GM19240 (cell line): ENCODE data around the gene PTPRT.

ENCODE experiments used
- DNase-seq: peaks from one replicate; pipeline ENCODE4 v3.0.0; 2011; ENCODE audit warnings: low spot score; ENCODE audit not compliant: insufficient read length

PTPRT gene

DNA sequence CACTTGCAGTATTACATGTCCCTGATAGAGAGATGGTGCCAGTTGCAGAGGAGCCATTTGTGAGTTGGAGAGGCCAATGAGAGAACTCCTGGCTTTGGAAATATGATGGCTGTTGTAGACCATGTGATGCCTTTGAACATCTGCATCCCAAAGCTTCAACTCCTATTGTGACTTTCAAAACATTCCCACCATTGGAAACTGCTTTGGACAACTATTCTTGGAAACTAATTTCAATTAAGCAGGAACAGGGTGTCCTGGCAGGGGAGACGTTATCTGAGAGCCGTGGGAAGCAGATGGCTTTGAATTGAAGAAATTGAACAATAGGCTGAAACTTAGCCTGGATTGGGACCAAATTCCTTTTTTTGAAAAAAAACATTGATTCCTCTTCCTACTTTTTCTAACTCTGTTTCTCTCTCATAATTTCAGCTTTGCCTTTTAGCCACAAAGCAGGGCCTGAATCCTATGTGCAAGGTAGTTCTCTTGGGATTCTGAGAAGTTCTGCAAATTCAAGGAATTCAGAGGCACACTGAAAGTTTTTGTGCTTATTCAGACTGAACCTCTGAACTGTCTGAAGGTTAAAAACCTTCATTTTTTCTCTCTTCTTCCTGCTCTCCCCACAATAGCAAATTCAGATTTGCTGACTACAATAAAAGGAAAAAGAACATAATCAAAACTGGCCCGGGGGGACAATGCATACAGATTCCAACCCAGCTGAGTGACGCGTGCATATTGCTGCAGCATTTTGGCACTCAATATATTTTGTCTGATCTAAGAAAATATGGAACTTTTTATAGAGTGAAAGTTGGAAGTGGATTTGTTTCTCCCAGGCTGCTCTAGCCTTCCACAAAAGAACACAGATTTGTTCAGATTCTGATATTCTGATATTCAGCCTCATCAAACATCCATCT lies 851.2 kb downstream of the PTPRT start:
- DNase-seq: no peak

DNA sequence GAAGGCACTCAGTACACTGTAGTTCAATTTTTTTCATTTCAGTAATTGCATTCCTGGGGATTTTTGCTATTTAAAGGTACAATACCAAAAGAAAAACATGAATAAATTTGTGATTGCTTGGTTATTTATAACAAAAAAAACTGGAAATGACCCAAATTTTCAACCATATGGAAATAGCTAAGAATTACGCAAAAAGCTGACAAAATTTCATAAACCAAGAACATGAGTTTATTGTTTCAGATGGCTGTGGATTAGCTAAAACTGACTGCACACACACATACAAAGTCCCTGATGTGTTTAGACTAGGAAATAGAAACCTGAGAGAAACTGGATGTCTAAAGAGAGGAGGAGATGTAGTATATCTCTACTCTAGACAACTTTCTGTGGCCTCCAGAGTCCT lies 853.1 kb downstream of the PTPRT start:
- DNase-seq: no peak

DNA sequence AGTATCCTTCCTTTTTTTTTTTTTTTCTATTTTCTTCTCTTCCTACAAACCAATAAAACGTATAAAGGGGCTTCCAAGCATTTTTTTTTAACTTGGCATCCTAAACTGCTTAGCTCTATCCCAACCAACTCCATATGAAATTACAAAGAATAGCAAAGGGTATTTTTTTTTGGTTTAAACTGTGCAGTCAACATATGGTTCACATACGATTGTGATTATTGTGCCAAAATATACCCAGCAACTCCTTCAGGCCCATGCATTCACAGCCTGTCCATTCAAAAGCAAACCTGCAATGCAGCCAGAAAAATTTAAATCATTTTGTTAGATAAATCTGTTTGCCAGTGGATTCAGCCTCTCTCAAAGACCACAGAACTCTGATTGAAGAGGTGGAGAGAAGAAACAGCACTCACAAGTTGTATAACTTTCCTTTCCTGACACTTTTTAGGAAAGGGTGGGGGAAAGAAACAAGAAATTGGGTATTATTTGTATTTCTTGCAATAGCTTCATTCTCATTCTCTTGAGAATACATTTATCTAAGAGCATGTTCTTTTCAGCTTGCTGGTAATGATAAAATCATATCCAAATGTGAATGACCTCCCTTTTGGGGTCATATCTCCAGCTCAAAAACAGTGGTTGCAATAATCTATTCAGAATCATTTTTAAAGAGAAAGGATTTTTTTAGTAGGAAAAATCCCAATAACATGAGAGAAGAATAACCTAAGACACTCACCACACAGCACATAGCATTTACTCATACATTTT lies 870.3 kb downstream of the PTPRT start:
- DNase-seq: no peak

DNA sequence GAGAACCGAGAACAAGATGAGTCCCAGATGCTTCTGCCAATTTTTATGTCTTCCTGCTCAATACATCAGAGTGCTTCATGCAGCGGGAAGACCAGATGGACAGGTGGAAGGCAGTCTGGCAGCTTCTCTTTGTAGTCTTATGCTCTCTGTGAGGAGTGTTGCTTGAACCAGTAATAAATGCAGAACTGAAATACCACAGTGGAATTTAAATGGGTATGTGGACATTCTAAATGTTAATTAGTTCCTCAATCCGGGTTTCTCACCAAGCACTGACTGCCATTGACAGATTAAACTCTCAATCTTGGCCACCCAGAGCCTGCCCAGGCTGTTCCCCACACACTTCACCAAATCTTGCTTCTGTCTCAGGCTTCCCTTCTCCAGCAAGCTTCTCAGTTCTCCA lies 876.0 kb downstream of the PTPRT start:
- no peak for DNase-seq

DNA sequence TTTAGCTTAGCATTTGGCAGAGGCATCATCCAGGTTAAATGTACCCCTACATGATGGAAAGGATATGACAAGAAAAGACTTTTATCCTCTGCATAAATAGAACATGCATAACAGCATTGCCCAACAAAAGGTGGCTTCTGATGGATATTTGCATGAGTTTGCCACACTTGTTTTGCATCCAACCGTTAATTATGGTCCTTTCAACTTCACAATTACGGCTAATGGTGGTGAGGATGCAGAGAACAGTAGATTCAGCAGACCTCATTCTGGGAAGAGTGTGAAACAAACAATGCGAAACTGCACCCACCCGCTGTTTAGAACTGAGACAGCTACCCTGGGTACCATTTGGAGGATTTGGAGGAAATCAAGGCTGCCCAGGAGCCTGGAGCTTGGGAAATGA lies 880.7 kb downstream of the PTPRT start:
- DNase-seq: no peak

DNA sequence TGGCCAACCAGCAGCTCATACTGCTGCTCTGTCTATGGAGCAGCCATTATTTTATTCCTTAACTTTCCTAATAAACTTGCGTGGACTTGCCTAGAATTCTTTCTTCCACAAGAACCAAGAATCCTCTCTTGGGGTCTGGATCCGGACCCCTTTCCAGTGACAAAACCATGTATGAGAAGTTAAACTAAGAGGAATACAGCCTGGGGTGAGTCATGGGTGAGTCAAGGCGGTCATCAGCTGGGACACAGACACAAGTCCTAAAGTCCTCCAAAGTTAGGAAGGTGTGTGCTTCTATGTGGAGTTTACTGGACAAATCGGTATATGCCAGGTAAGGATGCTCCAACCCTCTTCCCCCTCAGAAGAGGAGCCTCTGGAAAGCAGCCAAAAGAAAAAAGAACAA lies 881.5 kb downstream of the PTPRT start:
- DNase-seq: no peak

DNA sequence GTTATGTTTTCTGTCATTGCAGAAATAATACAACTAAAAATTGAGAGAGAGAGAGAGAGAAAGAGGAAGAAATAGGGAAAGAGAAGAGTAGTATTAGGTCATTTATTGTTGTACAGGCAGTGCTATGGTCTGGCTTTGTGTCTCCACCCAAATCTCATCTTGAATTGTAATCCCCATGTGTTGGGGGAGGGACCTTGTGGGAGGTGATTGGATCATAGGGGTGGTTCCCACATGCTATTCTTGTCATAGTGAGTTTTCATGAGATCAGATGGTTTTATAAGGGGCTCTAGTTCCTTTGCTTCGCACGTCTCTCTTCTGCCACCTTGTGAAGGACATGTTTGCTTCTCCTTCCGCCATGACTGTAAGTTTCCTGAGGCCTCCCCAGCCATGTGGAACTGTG lies 894.1 kb downstream of the PTPRT start:
- DNase-seq: no peak

DNA sequence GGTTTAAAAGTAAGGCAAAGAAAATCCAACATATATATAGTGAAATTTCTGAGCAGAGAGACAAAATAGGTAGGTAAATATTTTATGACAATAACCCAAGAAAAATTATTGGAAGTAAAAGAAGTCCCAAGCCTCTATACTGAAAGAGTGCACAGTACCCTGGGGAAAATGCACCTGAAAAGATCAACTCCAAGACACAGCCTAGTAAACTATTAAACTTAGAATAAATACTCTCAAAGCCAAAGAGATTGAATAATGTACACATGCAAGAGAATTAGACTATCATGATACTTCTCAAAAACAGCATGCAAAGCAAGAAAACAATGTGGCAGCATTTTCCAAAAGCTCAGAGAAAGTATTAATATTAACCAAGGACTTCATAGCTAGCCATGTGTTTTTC lies 894.7 kb downstream of the PTPRT start:
- no peak for DNase-seq

DNA sequence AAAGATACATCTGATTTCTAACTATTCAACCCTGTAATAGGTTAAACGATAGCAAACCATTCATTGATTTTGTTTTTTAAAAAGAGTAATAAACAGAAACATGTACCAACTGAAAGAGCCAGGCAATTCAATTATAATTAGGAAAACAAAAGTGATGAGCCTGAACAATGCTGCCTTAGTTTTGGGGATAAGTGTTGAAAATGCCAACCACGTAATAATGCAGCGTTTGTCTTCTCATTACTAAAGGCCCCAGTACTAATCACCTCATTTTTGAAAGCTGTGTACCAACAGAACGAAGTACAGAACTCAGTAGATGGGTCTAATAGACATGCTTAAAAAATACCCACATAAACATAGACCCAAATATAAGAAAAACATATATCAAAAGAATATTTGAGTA lies 907.9 kb downstream of the PTPRT start:
- no peak for DNase-seq

DNA sequence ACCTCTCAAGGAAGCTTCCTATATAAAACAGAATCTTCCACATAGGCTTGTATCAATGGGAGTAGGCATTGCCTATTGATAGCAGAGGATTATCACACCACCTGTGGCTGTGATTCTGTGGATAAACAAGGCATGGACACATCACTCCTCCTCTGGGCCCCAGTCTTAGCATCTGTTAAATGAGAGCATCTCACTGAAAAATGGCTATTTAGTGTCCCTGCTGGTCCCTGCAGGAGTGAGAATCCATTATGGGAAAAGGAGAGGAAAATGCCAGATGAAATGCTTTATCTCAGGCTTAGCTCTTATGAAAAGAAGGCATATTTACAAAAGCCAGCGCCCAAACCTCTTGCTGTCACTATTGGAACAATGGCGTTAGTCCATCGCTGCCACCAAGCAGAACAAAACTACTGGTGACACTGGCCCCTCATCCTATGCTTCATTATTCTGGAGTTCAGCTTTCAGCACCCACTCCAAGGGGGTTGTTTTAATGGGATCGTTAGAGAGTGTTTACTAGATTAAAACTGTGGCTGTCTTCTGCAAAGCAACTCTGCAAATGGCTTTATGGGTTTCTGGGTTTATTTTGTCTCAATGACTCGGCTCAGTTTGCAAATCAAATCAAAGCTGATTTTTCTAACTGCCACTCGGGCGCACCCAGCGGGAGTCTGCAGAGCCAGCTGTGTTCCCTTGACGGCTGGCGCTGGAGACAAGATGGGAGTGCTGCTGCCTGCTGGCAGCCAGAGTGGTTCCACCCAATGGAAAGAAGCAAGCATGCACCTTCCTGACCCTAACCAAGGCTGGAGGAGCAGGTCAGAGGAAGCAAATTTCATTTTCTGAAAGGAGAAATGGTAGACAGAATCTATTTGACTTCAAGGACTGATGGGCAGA lies 912.7 kb downstream of the PTPRT start:
- DNase-seq: no peak

DNA sequence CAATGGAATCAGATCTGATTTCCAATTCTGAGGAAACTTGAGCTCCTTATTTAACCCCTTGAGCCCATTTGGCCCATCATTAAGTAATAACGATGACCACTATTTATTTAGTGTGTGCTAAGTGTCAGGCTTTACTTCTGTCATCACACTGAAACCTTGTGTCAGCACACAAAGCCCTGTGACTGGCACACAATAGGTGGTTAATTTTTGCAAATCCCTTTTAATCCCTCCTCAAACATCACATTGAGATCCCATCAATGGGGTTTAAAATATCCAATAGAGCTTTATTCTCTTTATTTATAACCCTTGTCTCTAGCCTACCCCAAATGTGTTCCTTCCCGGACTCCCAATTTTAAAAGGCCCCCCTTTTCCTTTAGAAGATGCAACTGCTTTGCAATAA lies 914.7 kb downstream of the PTPRT start:
- DNase-seq: no peak

DNA sequence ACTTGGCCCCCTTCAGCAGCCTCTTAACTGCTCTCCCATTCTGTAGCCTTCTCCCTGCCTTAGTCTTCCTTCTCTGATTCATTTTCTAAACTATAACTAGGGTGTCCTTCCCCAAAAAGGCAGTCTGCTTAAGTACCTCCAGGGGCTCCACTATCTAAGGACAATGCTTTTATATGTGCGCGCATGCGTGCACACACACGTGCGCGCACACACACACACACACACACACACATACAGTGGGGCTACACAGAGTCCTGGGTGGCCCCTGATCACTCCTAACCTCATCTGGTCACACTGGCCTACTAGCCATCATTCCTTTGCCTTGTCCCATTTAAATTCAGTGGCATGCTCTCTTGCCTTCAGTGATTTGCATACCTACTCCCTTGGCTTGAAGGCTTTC lies 917.2 kb downstream of the PTPRT start:
- no peak for DNase-seq

DNA sequence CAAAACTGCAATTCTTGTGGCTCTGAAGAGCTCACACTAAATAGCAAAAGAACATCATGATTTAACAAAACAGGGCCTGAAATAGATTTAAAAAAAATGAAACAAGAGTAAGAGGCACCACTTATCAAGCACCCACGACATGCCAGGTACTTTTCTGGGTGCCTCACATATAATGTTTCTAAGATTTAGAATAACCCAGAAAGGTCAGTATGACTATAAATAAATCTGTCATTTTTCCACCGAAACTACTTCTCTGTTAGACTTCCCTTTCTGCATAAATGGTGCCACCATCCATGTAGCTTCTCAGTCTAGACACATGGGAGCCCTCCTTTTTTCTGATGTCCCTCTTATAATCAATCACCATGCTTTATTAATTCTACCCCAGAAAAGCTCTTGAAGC lies 919.2 kb downstream of the PTPRT start:
- DNase-seq: no peak

DNA sequence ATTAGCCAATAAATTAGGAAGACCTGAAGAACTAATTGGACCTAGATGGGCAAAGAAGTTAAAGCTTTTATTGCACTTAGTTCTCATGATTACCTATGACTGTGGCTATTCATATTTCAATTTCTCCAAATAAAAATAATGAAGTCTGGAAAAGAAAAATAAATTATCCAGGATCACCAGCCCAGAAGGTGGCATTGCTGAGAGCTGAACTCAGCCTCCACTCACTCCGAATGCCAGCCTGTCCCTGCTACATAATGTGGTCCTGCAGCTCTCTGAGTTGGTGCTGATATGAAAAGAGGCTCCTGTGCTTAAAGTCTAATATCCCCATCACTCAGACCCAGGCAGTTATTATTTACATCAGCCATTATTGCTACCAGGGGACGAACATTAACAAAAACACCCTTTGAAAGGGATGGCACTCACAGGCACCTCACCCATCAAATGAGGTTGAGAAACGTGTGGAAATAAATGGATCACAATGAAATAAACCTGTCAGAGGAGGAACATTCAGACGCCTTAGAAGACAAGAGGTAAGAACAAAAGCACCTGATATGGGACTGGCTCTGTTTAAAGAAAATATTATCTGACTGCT lies 921.8 kb downstream of the PTPRT start:
- DNase-seq: no peak

DNA sequence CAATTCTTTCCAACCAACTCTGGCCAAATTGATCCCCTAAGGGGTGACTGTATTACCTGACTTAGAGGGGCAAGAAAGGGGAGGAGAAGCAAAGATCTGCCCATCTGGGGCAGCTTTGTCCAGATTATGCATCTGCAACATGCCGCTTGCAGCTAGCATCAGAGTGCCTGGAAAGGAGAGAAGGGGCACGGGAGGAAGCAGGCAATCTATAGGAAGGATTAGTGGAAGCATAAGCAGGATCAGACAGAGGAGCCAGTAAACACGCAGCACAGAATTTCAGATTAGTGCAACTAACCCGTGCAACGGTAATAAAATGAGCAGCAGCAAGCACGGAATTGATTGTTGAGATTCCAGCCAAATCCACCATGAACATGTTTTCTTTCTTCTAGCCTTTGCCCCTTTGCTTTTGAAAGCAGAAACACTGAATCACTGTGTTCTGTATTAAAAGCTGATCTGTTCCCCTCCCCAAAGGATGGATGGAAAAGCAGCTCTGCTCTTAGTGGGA lies 927.9 kb downstream of the PTPRT start:
- DNase-seq: no peak

DNA sequence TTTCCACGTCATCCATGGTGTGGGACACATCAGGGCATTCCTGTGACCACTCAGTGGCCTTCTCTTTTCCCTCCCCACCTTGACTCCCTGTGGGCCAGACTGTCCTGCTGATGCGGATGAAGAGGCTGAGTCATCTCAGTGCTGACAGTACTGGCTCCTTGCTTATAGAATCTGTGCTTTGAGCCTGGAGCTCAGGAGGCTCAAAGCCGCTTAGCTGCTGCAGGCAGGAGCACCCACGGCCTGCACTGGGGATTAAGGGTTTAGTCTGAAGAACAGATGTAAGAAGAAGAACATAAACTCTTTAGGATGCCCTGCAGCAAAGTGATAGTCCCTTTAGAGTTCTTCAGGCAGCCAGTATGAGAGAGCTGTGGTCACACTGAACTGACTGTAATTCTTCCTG lies 929.5 kb downstream of the PTPRT start:
- DNase-seq: no peak

DNA sequence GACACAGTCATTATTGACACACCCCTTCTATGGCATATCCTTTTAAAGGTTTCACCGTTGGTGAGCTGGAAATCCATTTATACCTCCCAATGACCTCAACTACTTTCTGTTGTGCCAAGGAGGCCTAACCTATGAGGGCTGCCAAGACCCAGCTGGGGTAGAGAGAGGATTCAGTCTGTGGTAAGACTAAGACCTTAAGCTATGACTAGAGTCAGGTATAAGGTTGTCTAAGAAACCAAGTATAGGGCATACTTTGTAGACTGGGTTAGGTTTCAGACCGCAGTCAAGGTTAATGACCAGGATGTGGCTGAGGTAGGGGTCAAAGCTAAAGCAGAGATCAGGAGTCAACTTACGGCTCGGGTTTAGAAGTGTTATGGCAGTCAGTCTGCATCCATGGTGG lies 930.3 kb downstream of the PTPRT start:
- DNase-seq: no peak

DNA sequence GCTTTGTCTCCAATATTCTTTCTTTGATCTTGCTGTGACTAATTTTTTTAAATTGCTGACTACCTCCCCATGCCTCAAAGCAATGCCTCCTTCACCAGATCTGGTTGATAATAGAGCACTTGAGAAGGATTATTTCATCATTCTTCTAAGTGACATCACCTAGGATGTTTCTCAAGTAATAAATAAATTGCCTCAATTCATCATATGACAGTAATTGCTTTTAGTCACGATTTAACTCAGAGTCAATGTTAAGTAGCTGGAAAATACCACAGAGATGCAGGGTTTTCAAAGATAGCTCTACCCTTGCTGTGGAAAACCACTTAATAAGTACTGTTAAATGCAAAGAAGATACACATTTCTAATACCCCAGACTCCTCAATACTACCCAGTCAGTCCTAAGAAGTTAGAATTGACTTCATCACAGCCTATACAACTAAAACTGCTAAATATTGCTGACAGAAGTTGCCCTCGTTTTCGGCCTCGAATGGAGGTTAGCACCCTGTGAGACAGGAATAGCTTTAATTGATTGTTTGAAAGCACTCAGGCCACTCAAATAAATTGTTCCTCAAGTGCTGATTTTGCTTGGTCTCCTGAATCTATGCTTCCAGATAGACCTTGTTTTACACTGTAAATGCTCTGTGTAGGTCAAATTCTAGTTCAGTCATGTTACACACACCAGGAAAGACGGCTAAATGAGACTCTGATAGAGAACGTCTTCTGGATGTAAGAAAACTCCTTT lies 931.0 kb downstream of the PTPRT start:
- DNase-seq: no peak

DNA sequence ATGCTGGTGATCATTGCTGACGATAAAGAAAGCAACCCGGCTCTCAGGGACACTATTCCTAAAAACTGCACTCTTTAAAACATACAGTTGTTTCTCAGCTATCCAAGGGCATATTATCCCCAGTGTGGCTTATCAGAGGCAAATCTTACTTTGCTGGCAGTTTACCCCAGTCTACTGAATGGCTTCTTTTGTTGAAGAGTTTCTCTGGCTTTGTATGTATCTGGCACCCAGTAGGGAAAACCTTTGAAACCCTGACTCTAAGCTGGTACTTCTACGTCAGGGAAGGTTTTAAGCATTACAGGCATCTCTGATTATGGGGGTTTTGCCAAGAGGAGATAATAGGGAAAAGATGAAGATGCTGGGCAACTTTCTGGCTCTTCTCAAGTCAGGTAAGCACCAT lies 933.9 kb downstream of the PTPRT start:
- DNase-seq: no peak

DNA sequence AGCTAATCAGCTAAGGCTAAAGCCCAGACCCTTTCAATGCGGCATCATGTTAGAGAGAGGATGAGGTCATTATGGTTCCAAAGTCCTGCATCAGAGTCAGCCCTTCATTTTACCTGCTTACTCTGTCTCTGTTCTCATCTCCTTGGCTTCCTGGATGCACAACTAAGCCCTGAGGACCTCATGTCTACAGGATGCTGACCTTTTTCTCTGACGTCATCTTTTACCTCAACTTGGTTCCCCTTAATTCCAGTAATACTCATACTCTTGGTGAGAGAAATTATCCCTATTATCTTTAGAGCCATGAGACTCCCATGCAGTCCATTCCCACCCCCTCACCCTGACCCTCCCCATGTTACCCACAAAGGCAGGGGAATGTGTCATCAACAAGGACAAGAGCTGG lies 935.0 kb downstream of the PTPRT start:
- DNase-seq: no peak

DNA sequence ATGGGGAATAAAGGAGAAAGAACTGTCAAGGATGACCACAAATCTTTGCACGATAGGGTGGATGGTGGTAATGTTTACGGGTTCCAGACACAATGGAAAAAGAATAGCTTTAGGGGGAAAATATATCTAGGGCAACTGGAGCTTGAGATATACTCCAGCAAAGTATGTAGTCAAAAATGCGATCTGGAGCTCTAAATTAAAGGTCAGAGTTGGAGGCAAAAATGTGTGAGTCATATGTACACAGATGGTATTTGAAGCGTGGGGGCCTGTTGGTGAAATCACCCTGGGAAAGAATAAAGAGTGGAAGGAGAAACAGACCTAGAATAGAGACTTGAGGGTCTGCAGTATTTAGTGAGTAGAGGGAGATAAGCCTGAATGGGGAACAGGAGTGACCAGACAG lies 937.6 kb downstream of the PTPRT start:
- DNase-seq: no peak
